Activated CD4-positive, alpha-beta T cell treated with anti-CD3 and anti-CD28 coated beads, Interleukin-2, amount 50 U/mL, for 16 hours (primary cell): ENCODE data around the gene PACS2.
"Not testable (repeated sequence)": the region's sequence is repeated elsewhere in the genome, so short reads cannot be mapped to it uniquely, and the experiment has no call there.

Experiments
- DNase-seq: peaks from one replicate; pipeline ENCODE4 v3.0.0-alpha.2; 2020

PACS2 gene

GRCh38 chr14:105333613-105334364 is 19.2 kb downstream of the PACS2 start:
- DNase-seq = no peak

- DNase-seq = no peak
Observed at GRCh38 chr14:105334383-105335230, 20.1 kb downstream of the PACS2 start.

- not testable (repeated sequence) for DNase-seq
Observed at GRCh38 chr14:105335231-105335542, 20.6 kb downstream of the PACS2 start.

DNA sequence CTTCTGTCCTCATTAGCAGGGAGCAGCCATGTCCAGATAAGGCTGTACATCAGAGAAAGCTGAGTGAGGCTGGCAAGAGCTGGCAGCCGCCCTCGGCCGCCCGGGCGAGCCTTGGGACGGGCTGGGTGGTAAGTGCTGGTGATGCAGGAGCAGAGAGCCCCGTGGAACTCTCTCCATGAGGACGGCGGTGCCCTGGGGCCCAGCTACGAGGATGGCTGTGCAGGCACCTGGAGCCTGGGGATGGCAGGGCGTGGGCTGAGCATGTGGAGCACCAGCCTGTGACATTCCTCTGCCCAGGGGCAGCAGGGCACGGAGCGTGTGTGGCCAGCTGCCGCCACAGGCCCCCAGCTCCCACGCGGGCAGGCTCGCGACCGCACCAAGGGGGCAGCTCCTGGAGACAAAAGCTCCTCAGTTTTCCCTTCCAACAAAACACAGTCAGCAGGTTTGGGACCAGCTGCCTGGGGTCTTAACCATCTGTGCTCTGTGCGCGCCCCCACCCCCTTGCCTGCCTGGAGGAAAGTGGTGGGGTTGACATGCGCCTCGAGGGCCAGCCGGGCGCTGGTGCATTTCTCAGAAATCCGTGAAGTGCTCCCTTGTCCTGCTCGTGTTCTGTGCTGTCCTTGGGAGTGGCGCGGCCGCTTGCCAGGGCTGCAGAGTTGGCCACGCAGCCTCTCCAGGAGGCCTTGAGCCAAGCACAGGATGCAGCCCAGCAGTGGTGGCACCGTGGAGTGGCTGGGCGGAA is 21.4 kb downstream of the PACS2 start:
- no peak for DNase-seq

DNA sequence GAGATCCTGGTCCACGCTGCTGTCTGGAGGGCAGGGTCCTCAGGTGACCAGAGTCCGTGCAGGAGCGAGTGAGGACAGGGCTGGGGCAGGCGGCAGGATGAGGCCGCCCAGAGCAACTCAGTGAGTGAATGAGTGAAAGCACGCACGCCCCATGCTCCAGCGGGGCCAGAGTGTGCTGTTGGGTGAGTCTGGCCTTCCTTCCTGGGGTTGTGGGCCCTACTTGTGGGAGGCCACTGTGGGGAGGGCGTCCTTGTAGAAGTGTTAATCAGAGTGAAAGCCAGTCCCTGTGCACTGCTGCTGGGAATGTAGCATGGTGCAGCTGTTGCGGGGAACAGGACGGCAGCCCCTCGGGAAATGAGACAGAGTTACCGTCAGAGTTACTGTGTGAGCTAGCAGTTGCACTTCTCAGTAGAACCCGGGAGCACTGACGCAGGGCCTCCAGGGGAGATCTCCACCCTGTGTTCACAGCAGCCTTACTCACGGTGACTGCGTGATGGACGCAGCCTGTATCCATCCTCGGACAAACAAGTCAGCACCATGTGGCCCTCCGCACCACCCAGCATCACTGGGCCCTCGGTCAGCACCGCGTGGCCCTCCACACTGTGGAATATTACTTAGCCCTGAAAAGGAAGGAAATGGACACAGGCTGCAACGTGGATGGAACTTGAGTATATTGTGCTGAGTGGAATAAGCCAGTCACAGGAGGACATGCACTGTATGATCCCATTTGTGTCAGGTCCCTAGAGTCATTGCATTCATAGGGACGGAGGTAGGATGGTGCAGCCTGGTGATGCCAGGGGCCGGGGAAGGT is 22.1 kb downstream of the PACS2 start:
- no peak for DNase-seq

DNA sequence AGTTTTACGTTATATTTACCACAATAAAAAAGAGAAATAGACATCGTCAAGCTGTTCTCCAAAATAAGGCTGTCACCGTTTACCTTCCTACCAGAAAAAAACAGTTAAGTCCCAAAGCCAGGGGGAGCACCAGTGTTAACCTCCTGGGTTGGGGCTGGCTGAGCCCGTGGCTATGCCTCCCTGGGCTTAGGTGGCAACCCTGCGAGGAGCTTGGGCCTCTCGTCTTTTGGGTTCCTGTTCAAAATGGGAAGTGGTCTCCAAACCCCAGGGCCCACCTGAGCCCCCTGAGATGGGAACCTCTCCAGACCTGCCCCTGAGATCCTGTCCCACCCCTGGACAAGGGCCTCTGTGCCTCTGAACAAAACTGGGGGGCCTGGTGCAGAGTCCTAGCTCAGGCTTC is 22.9 kb downstream of the PACS2 start:
- no peak for DNase-seq

DNA sequence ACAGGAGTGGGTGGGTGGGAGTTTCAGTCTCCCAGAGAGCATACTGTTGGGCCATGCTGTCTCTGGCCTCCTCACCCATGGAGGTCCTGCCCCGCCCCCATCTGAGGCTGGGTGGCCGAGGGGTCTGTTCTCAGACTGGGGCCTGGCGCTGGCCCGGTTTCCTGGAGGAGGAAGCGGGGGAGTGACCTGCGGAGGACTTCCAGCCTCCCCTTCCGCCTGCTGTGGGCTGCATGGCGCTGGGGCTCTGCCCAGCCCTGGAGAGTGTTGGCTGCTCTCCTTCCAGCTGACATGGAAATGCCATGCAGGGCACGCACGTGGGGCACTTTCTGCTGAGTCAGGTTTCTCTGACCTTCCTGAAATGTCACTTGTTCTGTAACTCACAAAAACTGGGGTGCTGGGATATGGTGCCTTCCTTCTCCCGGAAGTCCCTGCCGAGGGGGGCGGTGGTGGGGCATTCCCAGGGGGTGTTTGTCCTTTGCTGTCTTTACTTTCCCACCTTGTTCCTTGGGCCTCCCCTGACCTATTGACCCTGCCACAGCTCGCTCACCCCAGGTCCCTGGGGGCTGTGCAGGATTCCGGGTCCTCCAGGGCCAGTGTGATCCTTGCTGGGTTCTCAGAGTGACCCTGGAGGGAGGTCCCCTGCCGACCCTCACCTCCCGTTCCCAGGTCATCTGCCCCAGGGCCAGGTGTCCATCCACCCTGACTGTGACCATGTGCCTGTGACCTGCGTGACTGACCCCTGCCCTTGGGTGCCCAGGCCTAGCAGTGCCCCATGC is 23.6 kb downstream of the PACS2 start:
- DNase-seq = no peak

GRCh38 chr14:105340821-105341733 is 26.5 kb downstream of the PACS2 start:
- no peak for DNase-seq

DNA sequence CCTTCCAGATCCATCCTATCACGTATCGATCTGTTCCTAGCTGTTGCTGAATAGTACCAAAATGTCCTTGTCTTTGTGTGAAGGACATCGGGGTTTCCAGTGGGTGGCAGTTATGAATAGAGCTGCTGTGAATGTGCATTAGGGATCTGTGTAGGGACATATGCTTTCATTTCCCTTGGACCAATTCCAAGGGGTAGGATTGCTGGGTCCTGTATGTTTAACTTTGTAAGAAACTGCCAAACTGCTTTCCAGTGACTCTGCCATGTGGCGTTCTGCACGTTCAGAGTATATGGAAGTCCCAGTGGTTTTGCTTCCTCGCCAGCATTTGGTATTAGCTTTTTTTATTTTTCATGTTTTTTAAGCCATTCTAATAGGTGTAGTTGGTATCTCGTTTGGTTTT is 28.6 kb downstream of the PACS2 start:
- no peak for DNase-seq

GRCh38 chr14:105346200-105346533 is 31.6 kb downstream of the PACS2 start:
- DNase-seq = no peak

DNA sequence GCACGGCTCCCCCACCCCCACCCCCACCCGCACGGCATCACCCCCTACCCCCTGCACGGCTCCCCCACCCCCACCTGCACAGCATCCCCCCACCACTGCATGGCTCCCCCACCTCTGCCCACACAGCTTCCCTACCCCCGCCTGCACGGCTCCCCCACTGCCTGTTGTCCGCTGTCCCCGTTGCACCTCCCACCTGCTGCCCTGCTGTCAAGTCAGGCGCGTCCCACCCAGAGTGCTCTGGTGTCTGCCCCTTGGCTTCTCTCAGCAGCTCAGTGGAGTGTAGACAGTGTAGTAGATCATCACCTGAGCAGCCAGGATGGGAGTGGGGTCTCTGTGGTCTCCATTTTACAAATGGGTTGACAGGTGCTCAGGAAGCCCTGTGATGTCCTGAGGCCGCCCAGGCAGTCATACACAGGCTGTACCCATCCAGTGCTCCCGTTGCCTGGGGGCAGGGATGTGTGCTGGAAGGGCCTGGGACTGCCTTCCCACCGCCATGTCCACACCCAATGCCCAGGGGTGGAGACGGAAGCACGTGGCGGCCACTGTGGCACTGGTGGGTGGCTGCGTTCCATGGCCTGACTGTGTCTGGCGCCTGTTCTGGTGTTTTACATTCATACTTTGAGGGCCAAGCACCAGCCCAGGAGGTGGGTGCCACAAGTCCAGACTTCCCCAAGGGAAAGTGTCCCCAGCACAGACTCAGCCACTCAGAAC is 32.5 kb downstream of the PACS2 start:
- no peak for DNase-seq

GRCh38 chr14:105347587-105347968 is 33.0 kb downstream of the PACS2 start:
- DNase-seq = no peak

DNA sequence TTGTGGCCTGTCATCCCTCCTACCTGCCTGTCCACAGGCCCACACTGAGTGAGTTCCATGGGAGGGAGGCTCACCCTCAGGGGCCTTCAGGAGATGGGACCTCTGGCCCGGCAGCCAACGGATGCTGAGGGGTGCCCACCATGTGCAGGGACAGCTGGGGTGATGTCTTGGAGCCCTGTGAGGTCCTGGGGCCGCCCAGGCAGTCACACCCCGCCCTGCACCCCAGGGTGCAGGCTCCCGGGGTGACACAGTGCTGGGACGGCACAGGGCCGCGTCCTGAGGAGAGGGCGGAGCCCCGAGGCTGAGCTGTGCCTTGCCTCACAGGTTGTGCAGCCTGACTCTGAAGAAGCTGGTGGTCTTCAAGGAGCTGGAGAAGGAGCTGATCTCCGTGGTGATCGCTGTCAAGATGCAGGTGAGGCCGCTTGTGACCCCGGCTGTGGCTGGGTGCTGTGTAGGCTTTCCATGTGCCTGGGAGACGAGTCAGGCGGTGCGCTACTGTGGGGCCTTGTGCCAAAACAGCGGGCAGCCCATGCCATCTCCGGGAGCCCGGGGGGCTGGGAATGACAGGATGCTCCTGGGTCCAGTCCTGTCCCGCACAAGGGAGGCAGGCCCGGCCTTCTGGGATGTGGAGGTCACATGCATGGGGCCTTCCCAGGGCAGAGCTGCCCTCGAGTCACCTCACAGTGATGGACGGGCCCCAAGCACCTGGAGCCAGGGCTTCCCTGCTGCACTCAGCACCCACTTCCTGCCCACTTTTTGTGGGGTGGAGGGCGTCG is 33.8 kb downstream of the PACS2 start:
- no peak for DNase-seq

DNA sequence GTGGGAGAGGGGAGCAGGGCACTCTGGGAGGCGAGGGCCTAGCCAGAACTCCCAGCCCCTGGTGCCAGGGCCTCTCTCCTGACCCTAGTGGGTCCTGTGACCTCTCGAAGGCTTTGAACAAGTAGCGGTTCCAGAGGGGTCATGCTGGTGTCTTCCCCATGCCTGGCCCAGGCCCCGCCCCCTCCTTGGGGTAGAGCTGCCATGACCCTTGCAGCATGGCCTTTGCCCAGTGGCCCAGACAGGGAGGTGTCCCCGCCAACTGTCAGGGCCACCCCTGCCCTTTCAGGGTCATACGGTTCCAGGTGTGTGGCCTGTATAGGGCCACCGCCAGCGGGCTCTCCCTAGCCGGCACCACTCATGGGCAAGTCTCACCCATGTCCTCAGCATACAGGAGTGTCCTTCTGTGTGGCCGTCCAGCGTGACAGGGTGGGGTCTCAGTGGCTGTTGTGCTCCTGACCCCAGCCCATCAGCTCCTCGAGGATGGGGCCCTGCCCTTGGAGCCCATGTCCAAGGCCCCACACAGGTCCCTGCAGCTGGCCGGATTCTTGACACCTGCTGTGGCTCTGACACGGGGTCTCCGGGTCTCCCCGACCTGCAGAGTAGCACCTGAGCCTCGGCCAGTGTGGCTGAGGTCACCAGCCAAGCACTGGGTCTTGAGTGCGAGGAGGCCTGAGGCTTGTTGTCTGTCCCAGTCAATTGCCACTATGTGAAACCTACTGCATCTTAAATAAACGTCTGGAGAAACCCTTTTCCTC is 34.6 kb downstream of the PACS2 start:
- DNase-seq = no peak

GRCh38 chr14:105349992-105350391 is 35.4 kb downstream of the PACS2 start:
- DNase-seq = no peak

GRCh38 chr14:105350450-105351244 is 36.1 kb downstream of the PACS2 start:
- DNase-seq = no peak

DNA sequence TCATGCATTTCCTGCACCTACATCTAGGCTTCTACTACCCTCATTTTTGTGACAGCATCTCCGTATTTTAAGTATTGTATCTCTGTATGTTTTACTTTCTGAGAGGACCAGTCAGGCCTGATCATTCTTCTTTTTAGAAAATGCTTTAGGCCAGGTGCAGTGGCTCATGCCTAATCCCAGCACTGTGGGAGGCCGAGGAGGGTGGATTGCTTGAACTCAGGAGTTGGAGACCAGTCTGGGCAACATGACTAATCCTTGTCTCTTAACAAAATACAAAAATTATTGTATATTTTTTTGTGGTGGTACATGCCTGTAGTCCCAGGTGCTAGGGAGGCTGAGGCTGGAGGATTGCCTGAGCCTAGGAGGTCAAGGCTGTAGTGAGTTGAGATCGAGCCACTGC is 36.9 kb downstream of the PACS2 start:
- DNase-seq = no peak
